Trophoblast cell (in vitro differentiated cells and primary cell): ENCODE data around the gene IPPK.

Experiments
- DNase-seq, 2 donors: peaks; one replicate each; pipeline ENCODE4 v3.0.0-alpha.2; 2016
- H2AFZ ChIP-seq: 2 replicates; pipeline ENCODE4 v1.6.1; 2013; ENCODE audit warnings: low read length, moderate library complexity, mild to moderate bottlenecking; ENCODE audit not compliant: insufficient read depth, poor library complexity
- H2AK5ac ChIP-seq: 2 replicates; pipeline ENCODE4 v1.6.1; 2013; ENCODE audit warnings: mild to moderate bottlenecking, low read length
- H2BK120ac ChIP-seq: 2 replicates; pipeline ENCODE4 v1.6.1; 2013; ENCODE audit warnings: low read length, mild to moderate bottlenecking, moderate library complexity; ENCODE audit not compliant: insufficient read depth, poor library complexity
- H2BK12ac ChIP-seq: 2 replicates; pipeline ENCODE4 v1.6.1; 2013; ENCODE audit warnings: mild to moderate bottlenecking, low read length, moderate library complexity
- H2BK5ac ChIP-seq: 2 replicates; pipeline ENCODE4 v1.6.1; 2013; ENCODE audit warnings: low read length, low read depth, moderate library complexity, mild to moderate bottlenecking; ENCODE audit not compliant: poor library complexity
- H3K14ac ChIP-seq: 2 replicates; pipeline ENCODE4 v1.6.1; 2013; ENCODE audit warnings: mild to moderate bottlenecking, low read length
- H3K18ac ChIP-seq: 2 replicates; pipeline ENCODE4 v1.6.1; 2013; ENCODE audit warnings: mild to moderate bottlenecking, low read length
- H3K23ac ChIP-seq: 2 replicates; pipeline ENCODE4 v1.6.1; 2013; ENCODE audit warnings: low read length
- H3K27ac ChIP-seq: 2 replicates; pipeline ENCODE4 v1.5.1; 2013; ENCODE audit warnings: low read depth, mild to moderate bottlenecking, inconsistent platforms, low read length, moderate library complexity
- H3K27me3 ChIP-seq: 2 replicates; pipeline ENCODE4 v1.6.1; 2013; ENCODE audit warnings: inconsistent platforms, mild to moderate bottlenecking, low read length, moderate library complexity; ENCODE audit not compliant: insufficient read depth
- H3K36me3 ChIP-seq, 2 experiments: 1 replicate in 1 of 2; 2 replicates in 1 of 2; pipeline ENCODE4 v1.6.1; 2013; ENCODE audit warnings: low read length in 2 of 2, mild to moderate bottlenecking in 2 of 2, moderate library complexity in 1 of 2; ENCODE audit not compliant: insufficient read depth in 2 of 2, control insufficient read depth in 1 of 2
- H3K4ac ChIP-seq: 2 replicates; pipeline ENCODE4 v1.6.1; 2013; ENCODE audit warnings: low read depth, mild to moderate bottlenecking, low read length, moderate library complexity
- H3K4me1 ChIP-seq, 2 experiments: 1 replicate in 1 of 2; 2 replicates in 1 of 2; pipeline ENCODE4 v1.6.1; 2013; ENCODE audit warnings: low read length in 2 of 2, mild to moderate bottlenecking in 2 of 2, moderate library complexity in 1 of 2; ENCODE audit not compliant: insufficient read depth in 2 of 2, control insufficient read depth in 1 of 2
- H3K4me2 ChIP-seq: 2 replicates; pipeline ENCODE4 v1.6.1; 2013; ENCODE audit warnings: inconsistent platforms, mild to moderate bottlenecking, low read length, moderate library complexity
- H3K4me3 ChIP-seq: 2 replicates; pipeline ENCODE4 v1.5.1; 2013; ENCODE audit warnings: mild to moderate bottlenecking, low read depth, low read length, inconsistent platforms
- H3K79me1 ChIP-seq: one replicate; pipeline ENCODE4 v1.6.1; 2013; ENCODE audit warnings: low read length
- H3K79me2 ChIP-seq: 2 replicates; pipeline ENCODE4 v1.6.1; 2013; ENCODE audit warnings: low read length, mild to moderate bottlenecking; ENCODE audit not compliant: control insufficient read depth, insufficient read depth, poor library complexity
- H3K9ac ChIP-seq: 2 replicates; pipeline ENCODE4 v1.6.1; 2013; ENCODE audit warnings: mild to moderate bottlenecking, low read length
- H3K9me3 ChIP-seq: 2 replicates; pipeline ENCODE4 v1.6.1; 2013; ENCODE audit warnings: low read depth, mild to moderate bottlenecking, control low read depth, inconsistent platforms, low read length; ENCODE audit not compliant: insufficient read depth
- H4K12ac ChIP-seq: 2 replicates; pipeline ENCODE4 v1.6.1; 2013; ENCODE audit warnings: low read depth, mild to moderate bottlenecking, low read length, moderate library complexity
- H4K8ac ChIP-seq: 2 replicates; pipeline ENCODE4 v1.6.1; 2013; ENCODE audit warnings: low read depth, mild to moderate bottlenecking, low read length, moderate library complexity
- H4K91ac ChIP-seq: one replicate; pipeline ENCODE4 v1.6.1; 2013; ENCODE audit warnings: low read depth, mild to moderate bottlenecking, low read length, moderate library complexity
- WGBS: extraction: QIAGEN DNeasy Blood & Tissue Kit; methylation state at CpG from one replicate; pipeline ENCODE4 v1.1.7; 2013; ENCODE audit warnings: missing lambda C conversion rate; ENCODE audit not compliant: insufficient read length, insufficient coverage; ENCODE audit errors: extremely low coverage; 5-methylcytosine and 5-hydroxymethylcytosine counted together

The IPPK gene

GRCh38 chr9:92714016-92714415, 44.1 kb upstream of the IPPK start:
- no peak overlapping the region for H3K4me2 ChIP-seq
- WGBS, result no CpG with 5 or more reads among the region's 3 CpGs
- no peak overlapping the region for H4K12ac ChIP-seq
- H3K27me3 ChIP-seq, result no peaks in the 10 kb centered on the region
- H3K27ac ChIP-seq, result no peak overlapping the region
- no peak overlapping the region for H2BK120ac ChIP-seq
- H3K18ac ChIP-seq, result no peak overlapping the region
- H3K9me3 ChIP-seq, result peaks cover 2% of the 10 kb centered on the region
- H2BK12ac ChIP-seq, result no peak overlapping the region
- H3K36me3 ChIP-seq, result peaks cover 77 to 80% of the 10 kb centered on the region in 2 experiments
- no peak overlapping the region for H2AFZ ChIP-seq
- no peak overlapping the region for H2AK5ac ChIP-seq
- H3K4me1 ChIP-seq, result no peaks in the 10 kb centered on the region
- H4K8ac ChIP-seq, result no peak overlapping the region
- no peak overlapping the region for H2BK5ac ChIP-seq
- no peak overlapping the region for H3K9ac ChIP-seq
- no peaks in the 10 kb centered on the region for H3K79me2 ChIP-seq
- H3K4me3 ChIP-seq, result no peak overlapping the region
- no peak overlapping the region for H3K14ac ChIP-seq
- DNase-seq, result no peak
- no peaks in the 10 kb centered on the region for H3K79me1 ChIP-seq
- no peak overlapping the region for H4K91ac ChIP-seq
- no peak overlapping the region for H3K23ac ChIP-seq
- H3K4ac ChIP-seq, result no peak overlapping the region

GRCh38 chr9:92713528-92713927, 43.6 kb upstream of the IPPK start:
- WGBS, result no CpG with 5 or more reads among the region's 15 CpGs
- no peak for DNase-seq
- Histone ChIP-seq H3K4ac (no peak overlapping the region), H2BK5ac (no peak overlapping the region), H4K8ac (no peak overlapping the region), H3K36me3 (peaks cover 72 to 75% of the 10 kb centered on the region in 2 experiments), H3K18ac (peak overlapping the region; percentile 1), H3K4me3 (no peak overlapping the region), H3K79me1 (no peaks in the 10 kb centered on the region), H2BK120ac (no peak overlapping the region), H3K9me3 (peaks cover 2% of the 10 kb centered on the region), H4K91ac (no peak overlapping the region), H3K9ac (no peak overlapping the region), H3K4me2 (no peak overlapping the region), H2AK5ac (no peak overlapping the region), H2BK12ac (no peak overlapping the region), H3K27me3 (no peaks in the 10 kb centered on the region), H3K27ac (no peak overlapping the region), H4K12ac (no peak overlapping the region), H3K4me1 (no peaks in the 10 kb centered on the region), H3K23ac (no peak overlapping the region), H3K14ac (no peak overlapping the region), H2AFZ (no peak overlapping the region), H3K79me2 (no peaks in the 10 kb centered on the region)

- Histone ChIP-seq H3K18ac (no peak overlapping the region), H3K4me3 (no peak overlapping the region), H3K9me3 (peaks cover 2% of the 10 kb centered on the region), H2BK120ac (no peak overlapping the region), H3K4me2 (no peak overlapping the region), H3K27ac (no peak overlapping the region), H4K8ac (no peak overlapping the region), H3K9ac (no peak overlapping the region), H3K4me1 (no peaks in the 10 kb centered on the region), H3K36me3 (peaks cover 65 to 68% of the 10 kb centered on the region in 2 experiments), H3K79me1 (no peaks in the 10 kb centered on the region), H4K91ac (no peak overlapping the region), H2AFZ (no peak overlapping the region), H4K12ac (no peak overlapping the region), H3K79me2 (no peaks in the 10 kb centered on the region), H3K23ac (no peak overlapping the region), H2AK5ac (no peak overlapping the region), H3K27me3 (no peaks in the 10 kb centered on the region), H3K4ac (no peak overlapping the region), H2BK5ac (no peak overlapping the region), H3K14ac (no peak overlapping the region), H2BK12ac (no peak overlapping the region)
- DNase-seq, result no peak
- WGBS, result no CpG with 5 or more reads among the region's 15 CpGs
Measured at GRCh38 chr9:92712767-92713166, 42.8 kb upstream of the IPPK start.

DNA sequence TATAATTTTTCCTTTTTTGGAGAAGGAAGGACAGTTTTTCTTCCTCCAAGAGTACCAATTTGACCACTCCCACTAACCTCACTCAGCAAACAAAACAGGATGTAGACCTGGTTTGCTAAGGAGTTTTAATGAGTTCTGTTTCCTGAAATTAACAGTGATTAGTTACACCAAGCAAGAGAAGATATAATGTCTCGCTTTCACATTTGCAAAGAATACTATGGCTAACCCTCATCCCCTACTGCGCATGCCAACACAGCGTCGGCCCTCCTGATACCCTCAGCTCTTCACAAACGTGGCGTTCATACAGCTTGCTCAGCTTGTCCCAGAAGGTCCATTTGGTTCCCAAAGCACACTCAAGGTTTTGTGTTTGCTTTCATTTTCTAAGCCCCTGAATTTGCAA, 41.9 kb upstream of the IPPK start:
- no peak overlapping the region for H2AK5ac ChIP-seq

More for the DNA sequence above, 41.9 kb upstream of the IPPK start:
- no peaks in the 10 kb centered on the region for H3K9me3 ChIP-seq
- no peak for DNase-seq
- no peak overlapping the region for H3K14ac ChIP-seq
- no peak overlapping the region for H3K4ac ChIP-seq
- H2AFZ ChIP-seq, result no peak overlapping the region
- H2BK5ac ChIP-seq, result no peak overlapping the region
- no peaks in the 10 kb centered on the region for H3K79me2 ChIP-seq
- no peak overlapping the region for H4K8ac ChIP-seq
- WGBS, result no CpG with 5 or more reads among the region's 6 CpGs
- no peak overlapping the region for H3K4me3 ChIP-seq
- no peak overlapping the region for H2BK12ac ChIP-seq
- H4K91ac ChIP-seq, result no peak overlapping the region
- H3K23ac ChIP-seq, result no peak overlapping the region
- H3K9ac ChIP-seq, result no peak overlapping the region
- H3K79me1 ChIP-seq, result no peaks in the 10 kb centered on the region
- no peak overlapping the region for H3K27ac ChIP-seq
- H2BK120ac ChIP-seq, result no peak overlapping the region
- H3K18ac ChIP-seq, result no peak overlapping the region
- H3K4me2 ChIP-seq, result no peak overlapping the region
- no peaks in the 10 kb centered on the region for H3K4me1 ChIP-seq
- peaks cover 56 to 59% of the 10 kb centered on the region in 2 experiments for H3K36me3 ChIP-seq
- no peak overlapping the region for H4K12ac ChIP-seq
- H3K27me3 ChIP-seq, result no peaks in the 10 kb centered on the region
